Esophagus squamous epithelium (tissue), 5 donors: Measurements from ENCODE around the gene CTBP1. TPM values are rescaled to one million over a fixed set of nuclear protein-coding genes. Genes with fewer than 3 reads are reported as not detected.

Source experiments
- DNase-seq: peaks from one replicate; lab custom pipeline; 2025; lab: John Stamatoyannopoulos, UW
- H3K27ac ChIP-seq, 4 donors: fragments of 200-600 bp; sonication (generic); one replicate each; pipeline ENCODE4 v1.5.1; 2016 to 2019; ENCODE audit warnings: mild to moderate bottlenecking in 1 of 4
- H3K27me3 ChIP-seq, 4 donors: fragments of 200-600 bp; sonication (generic); 1 replicate in 3 of 4; 2 replicates in 1 of 4; pipeline versions ENCODE4 v1.5.1 to v1.6.0; 2017 to 2021; ENCODE audit warnings: antibody characterized with exemption in 1 of 4
- H3K36me3 ChIP-seq, 3 donors: fragments of 200-600 bp; sonication (generic); one replicate each; pipeline ENCODE4 v1.5.1; 2016 to 2019
- H3K4me1 ChIP-seq, 3 donors: fragments of 200-600 bp; sonication (generic); one replicate each; pipeline ENCODE4 v1.5.1; 2017 to 2019
- H3K4me3 ChIP-seq, 4 donors: fragments of 200-600 bp; sonication (generic); 1 replicate in 3 of 4; 2 replicates in 1 of 4; pipeline ENCODE4 v1.5.1; 2016 to 2019; ENCODE audit warnings: mild to moderate bottlenecking in 2 of 4, moderate library complexity in 1 of 4
- H3K9me3 ChIP-seq, 3 donors: fragments of 200-600 bp; sonication (generic); one replicate each; pipeline ENCODE4 v1.5.1; 2016 to 2019
- CTCF ChIP-seq, 6 experiments: fragments of 450-650 bp in 4 of 6; fragments of 200-600 bp in 2 of 6; sonication (generic) in 2 of 6; IDR thresholded peaks; one replicate each; pipeline ENCODE4 v1.5.1; 2016 to 2019; ENCODE audit warnings: antibody characterized with exemption in 6 of 6, mild to moderate bottlenecking in 4 of 6, moderate library complexity in 4 of 6
- POLR2A ChIP-seq, 4 donors: fragments of 450-650 bp; IDR thresholded peaks; one replicate each; pipeline ENCODE4 v1.6.1; 2017; ENCODE audit warnings: antibody characterized with exemption in 4 of 4, mild to moderate bottlenecking in 4 of 4, moderate library complexity in 3 of 4
- WGBS, 2 donors: methylation state at CpG; one replicate each; pipeline ENCODE4 v1.1.5; 2018; 5-methylcytosine and 5-hydroxymethylcytosine counted together
- intact Hi-C: fragments of 100-400 bp; cut with DNase I; formaldehyde crosslinking; loops from one replicate; pipeline ENCODE4 v1.15.0; 2022
- total RNA-seq, 4 donors: library from RNA; depleted of rRNA; stranded (reverse); fragments of >200 nt; gene quantifications; one replicate each; pipeline ENCODE4 v1.1.0, GENCODE V29; 2016
- donor health status: DM: yes; HTN: yes; CAD: no.

Gene CTBP1
- total RNA-seq, 4 donors from 2014 or later = 72.2 to 121 (median 113) TPM

- no peak overlapping the region for H3K27ac ChIP-seq
- no peaks in the 10 kb centered on the region for H3K27me3 ChIP-seq
- TF ChIP-seq CTCF (IDR thresholded peaks at IDR 0.05) = no peak
- no peak for TF ChIP-seq POLR2A (IDR thresholded peaks at IDR 0.05)
- DNase-seq = no peak
- peaks cover 51 to 64% (median 54%) of the 10 kb centered on the region in 3 donors for H3K4me1 ChIP-seq
- 83 to 100% methylated on average over 1 to 2 of the region's 24 CpGs for WGBS, 2 donors
- H3K9me3 ChIP-seq = no peaks in the 10 kb centered on the region
- no peak overlapping the region for H3K4me3 ChIP-seq
- intact Hi-C loops = no loop called here
- peaks cover 18 to 56% (median 19%) of the 10 kb centered on the region in 3 donors for H3K36me3 ChIP-seq
These were observed 6.9 kb downstream of the CTBP1 start for GRCh38 chr4:1241936-1242505.

- Histone ChIP-seq H3K27me3 (no peaks in the 10 kb centered on the region), H3K27ac (no peak overlapping the region), H3K36me3 (peaks cover 18 to 61% (median 20%) of the 10 kb centered on the region in 3 donors), H3K9me3 (no peaks in the 10 kb centered on the region), H3K4me3 (no peak overlapping the region), H3K4me1 (peaks cover 45 to 59% (median 49%) of the 10 kb centered on the region in 3 donors)
- DNase-seq = no peak
- intact Hi-C loops = no loop called here
- WGBS, 2 donors = 82 to 88% methylated on average over 4 to 5 of the region's 21 CpGs
- TF ChIP-seq CTCF (IDR thresholded peaks at IDR 0.05) (no peak), POLR2A (IDR thresholded peaks at IDR 0.05) (no peak)
These were observed 7.4 kb downstream of the CTBP1 start for GRCh38 chr4:1241466-1241935.

- no peak for DNase-seq
- intact Hi-C loops = no loop called here
- H3K9me3 ChIP-seq = no peaks in the 10 kb centered on the region
- peaks cover 23 to 67% (median 25%) of the 10 kb centered on the region in 3 donors for H3K36me3 ChIP-seq
- no peaks in the 10 kb centered on the region for H3K27me3 ChIP-seq
- H3K27ac ChIP-seq = no peak overlapping the region
- peaks cover 39 to 59% (median 43%) of the 10 kb centered on the region in 3 donors for H3K4me1 ChIP-seq
- 86 to 87% methylated on average over 16 to 21 of the region's 37 CpGs for WGBS, 2 donors
- TF ChIP-seq CTCF (IDR thresholded peaks at IDR 0.05) = no peak
- no peak for TF ChIP-seq POLR2A (IDR thresholded peaks at IDR 0.05)
- no peak overlapping the region for H3K4me3 ChIP-seq
These were observed 8.0 kb downstream of the CTBP1 start for GRCh38 chr4:1240721-1241465.

GRCh38 chr4:1239950-1240307 is 9.0 kb downstream of the CTBP1 start:
- H3K9me3 ChIP-seq = no peaks in the 10 kb centered on the region
- no peak for TF ChIP-seq CTCF (IDR thresholded peaks at IDR 0.05)
- TF ChIP-seq POLR2A (IDR thresholded peaks at IDR 0.05) = no peak
- no peaks in the 10 kb centered on the region for H3K27me3 ChIP-seq
- no peak overlapping the region for H3K27ac ChIP-seq
- intact Hi-C loops = no loop called here
- peaks cover 32 to 76% (median 33%) of the 10 kb centered on the region in 3 donors for H3K36me3 ChIP-seq
- WGBS, 2 donors = 90 to 95% methylated on average over 2 to 7 of the region's 22 CpGs
- H3K4me1 ChIP-seq = peaks cover 35 to 59% (median 38%) of the 10 kb centered on the region in 3 donors
- no peak for DNase-seq
- H3K4me3 ChIP-seq = no peak overlapping the region
